GM06990 (cell line): Measurements from ENCODE around the gene DNAJC5.

Experiments
- DNase-seq: peaks from one replicate; pipeline ENCODE4 v3.0.0-alpha.2; 2011; ENCODE audit not compliant: insufficient read length; ENCODE audit errors: extremely low read depth
- H3K27me3 ChIP-seq: replicated peaks from 2 replicates; pipeline ENCODE4 v1.6.0; 2011; ENCODE audit warnings: low read length; ENCODE audit not compliant: control insufficient read depth, insufficient read depth
- H3K36me3 ChIP-seq: 2 replicates; pipeline ENCODE4 v1.5.1; 2011; ENCODE audit warnings: low read length; ENCODE audit not compliant: control insufficient read depth, insufficient read depth
- H3K4me3 ChIP-seq: replicated peaks from 2 replicates; pipeline ENCODE4 v1.5.1; 2011; ENCODE audit warnings: low read depth, mild to moderate bottlenecking, control low read depth, low read length
- TF ChIP-seq, protein P1 (sequence below): IDR thresholded peaks from 2 replicates; pipeline ENCODE4 v1.5.1; 2011; ENCODE audit warnings: low read length, control low read depth, mild to moderate bottlenecking, inconsistent platforms; ENCODE audit not compliant: insufficient read depth, poor library complexity, severe bottlenecking

Gene DNAJC5

GRCh38 chr20:63898882-63899558 is 4.1 kb downstream of the DNAJC5 start:
- Histone ChIP-seq H3K36me3 (peaks cover 5% of the 10 kb centered on the region), H3K4me3 (no peak overlapping the region), H3K27me3 (no peaks in the 10 kb centered on the region)
- no peak for DNase-seq
- TF ChIP-seq, protein P1, sequence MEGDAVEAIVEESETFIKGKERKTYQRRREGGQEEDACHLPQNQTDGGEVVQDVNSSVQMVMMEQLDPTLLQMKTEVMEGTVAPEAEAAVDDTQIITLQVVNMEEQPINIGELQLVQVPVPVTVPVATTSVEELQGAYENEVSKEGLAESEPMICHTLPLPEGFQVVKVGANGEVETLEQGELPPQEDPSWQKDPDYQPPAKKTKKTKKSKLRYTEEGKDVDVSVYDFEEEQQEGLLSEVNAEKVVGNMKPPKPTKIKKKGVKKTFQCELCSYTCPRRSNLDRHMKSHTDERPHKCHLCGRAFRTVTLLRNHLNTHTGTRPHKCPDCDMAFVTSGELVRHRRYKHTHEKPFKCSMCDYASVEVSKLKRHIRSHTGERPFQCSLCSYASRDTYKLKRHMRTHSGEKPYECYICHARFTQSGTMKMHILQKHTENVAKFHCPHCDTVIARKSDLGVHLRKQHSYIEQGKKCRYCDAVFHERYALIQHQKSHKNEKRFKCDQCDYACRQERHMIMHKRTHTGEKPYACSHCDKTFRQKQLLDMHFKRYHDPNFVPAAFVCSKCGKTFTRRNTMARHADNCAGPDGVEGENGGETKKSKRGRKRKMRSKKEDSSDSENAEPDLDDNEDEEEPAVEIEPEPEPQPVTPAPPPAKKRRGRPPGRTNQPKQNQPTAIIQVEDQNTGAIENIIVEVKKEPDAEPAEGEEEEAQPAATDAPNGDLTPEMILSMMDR: no peak

DNA sequence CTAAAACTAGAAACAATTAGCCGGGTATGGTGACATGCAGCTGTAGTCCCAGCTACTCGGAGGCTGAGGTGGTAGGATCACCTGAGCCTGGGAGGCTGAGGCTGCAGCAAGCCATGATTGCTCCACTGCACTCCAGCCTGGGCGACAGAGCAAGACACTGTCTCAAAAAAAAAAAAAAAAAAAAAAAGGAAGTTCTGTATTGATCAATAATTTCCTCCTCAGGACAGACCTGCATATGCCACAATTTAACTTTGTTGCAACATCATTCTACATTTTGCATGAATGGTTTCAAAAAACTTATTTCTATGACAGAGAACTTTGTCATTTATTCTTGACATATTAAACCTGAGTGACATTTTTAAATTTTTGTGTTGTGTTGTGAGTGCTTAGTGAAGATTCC is 5.5 kb downstream of the DNAJC5 start:
- no peaks in the 10 kb centered on the region for H3K27me3 ChIP-seq
- no peak for DNase-seq
- peaks cover 5% of the 10 kb centered on the region for H3K36me3 ChIP-seq
- H3K4me3 ChIP-seq: no peak overlapping the region
- TF ChIP-seq, protein P1: no peak

DNA sequence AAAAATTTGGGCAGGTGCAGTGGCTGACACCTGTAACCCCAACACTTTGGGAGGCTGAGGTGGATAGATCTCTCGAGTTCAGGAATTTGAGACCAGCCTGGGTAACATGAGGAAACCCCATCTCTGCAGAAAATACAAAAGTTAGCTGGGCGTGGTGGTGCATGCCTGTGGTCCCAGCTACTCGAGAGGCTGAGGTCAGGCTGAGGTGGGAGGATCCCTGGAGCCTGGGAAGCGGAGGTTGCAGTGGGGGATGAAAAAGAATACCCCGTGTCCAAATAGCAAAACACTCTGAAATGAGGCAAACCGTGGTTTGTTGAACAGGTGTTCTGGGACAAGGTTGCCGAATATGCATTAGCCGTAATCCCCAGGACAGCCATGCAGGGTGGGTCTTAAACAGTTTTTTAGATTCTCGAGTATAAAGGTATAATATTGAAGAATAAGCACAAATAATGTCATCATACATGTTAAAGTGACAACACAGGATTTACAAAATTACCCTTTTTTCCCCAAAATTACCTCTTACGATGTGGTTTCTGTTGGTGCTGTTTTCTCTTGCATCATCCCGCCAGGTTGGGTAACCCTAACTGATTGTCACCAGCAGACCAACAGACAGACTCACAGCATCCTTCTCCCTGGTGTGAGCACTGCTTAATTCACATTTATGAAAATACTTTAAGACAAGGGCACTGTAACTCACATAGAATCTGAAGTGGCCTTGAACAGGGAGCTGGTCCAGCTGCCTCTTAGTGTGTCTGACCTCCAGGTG is 9.1 kb downstream of the DNAJC5 start:
- TF ChIP-seq, protein P1: no peak
- Histone ChIP-seq H3K36me3 (peaks cover 4% of the 10 kb centered on the region), H3K27me3 (no peaks in the 10 kb centered on the region), H3K4me3 (no peak overlapping the region)
- no peak for DNase-seq

- DNase-seq: no peak
- Histone ChIP-seq H3K4me3 (no peak overlapping the region), H3K27me3 (no peaks in the 10 kb centered on the region), H3K36me3 (peaks cover 1% of the 10 kb centered on the region)
- TF ChIP-seq, protein P1: no peak
Observed at GRCh38 chr20:63908008-63908682, 13.2 kb downstream of the DNAJC5 start.

DNA sequence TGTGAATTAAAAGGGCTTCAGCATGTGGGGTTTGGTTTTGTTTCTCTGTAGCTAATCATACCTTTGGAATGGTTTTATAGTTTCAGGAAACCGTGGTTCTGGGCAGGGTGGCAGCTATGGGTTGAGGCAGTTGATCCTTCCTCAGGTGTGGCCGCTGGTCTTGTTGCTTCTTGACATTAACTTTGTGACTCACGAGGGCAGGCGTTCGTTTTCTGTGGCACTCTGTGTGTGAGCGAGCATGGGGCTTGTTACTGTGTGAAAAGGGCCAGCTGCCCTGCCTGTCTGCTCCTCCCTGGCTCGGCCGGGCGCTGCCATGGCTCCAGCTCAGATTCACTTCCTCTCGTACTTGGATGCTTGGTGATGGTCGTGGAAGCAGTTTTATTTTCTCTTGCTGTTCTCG is 16.2 kb downstream of the DNAJC5 start:
- no peak for DNase-seq

More for the DNA sequence above, 16.2 kb downstream of the DNAJC5 start:
- H3K27me3 ChIP-seq: no peaks in the 10 kb centered on the region
- TF ChIP-seq, protein P1: no peak
- no peak overlapping the region for H3K4me3 ChIP-seq
- peaks cover 3% of the 10 kb centered on the region for H3K36me3 ChIP-seq
